ENCODE data around the gene MRPL54. TPM values are rescaled to one million over a fixed set of nuclear protein-coding genes. Genes with fewer than 3 reads are reported as not detected.

The MRPL54 gene
- total RNA-seq, 3 donors from 2014 or later (not counting 1 experiment from before 2014, with no cell fraction given), result 54.1 to 60.5 (median 55.5) TPM

GRCh38 chr19:3720349-3720917, 42.0 kb upstream of the MRPL54 start:
- Mint-ChIP-seq H3K4me1 (peaks cover 0 to 16% of the 10 kb centered on the region in 2 donors), H3K9me3 (no peaks in the 10 kb centered on the region), H3K27me3 (ENCODE audit: low read depth in 2 of 2) (peaks cover 0 to 23% of the 10 kb centered on the region in 2 donors), H3K27ac (peak overlapping the region in 1 of 2 donors; percentile 36), H3K36me3 (no peaks in the 10 kb centered on the region), H3K4me3 (peak overlapping the region; percentile 64)
- WGBS (ENCODE audit: insufficient coverage), result 44% methylated on average over 9 of the region's 9 CpGs
- intact Hi-C loops (cut with micrococcal nuclease), result loop anchor here (5.0 kb wide), 1 partner anchor 102 kb away; no protein-coding TSS in a partner anchor
- peaks cover 29% of the 10 kb centered on the region for H3K27me3 ChIP-seq (ENCODE audit: control insufficient read depth, insufficient read depth, low read length)
- DNase-seq (no peak), ATAC-seq (no peak)
- H3K27ac ChIP-seq (ENCODE audit: low read length), result no peak overlapping the region
- no peaks in the 10 kb centered on the region for H3K9me3 ChIP-seq (ENCODE audit: control insufficient read depth, insufficient read depth, low read length)
- no peaks in the 10 kb centered on the region for H3K36me3 ChIP-seq (ENCODE audit: control insufficient read depth, insufficient read depth, low read length)
- no peak overlapping the region for H3K4me3 ChIP-seq (ENCODE audit: low read length)
- H3K4me1 ChIP-seq (ENCODE audit: control insufficient read depth, insufficient read depth, low read length), result peaks cover 19% of the 10 kb centered on the region
- TF ChIP-seq CTCF (IDR thresholded peaks at IDR 0.05), result no peak

GRCh38 chr19:3721131-3721886, 41.2 kb upstream of the MRPL54 start:
- Mint-ChIP-seq H3K36me3 (no peaks in the 10 kb centered on the region), H3K9me3 (no peaks in the 10 kb centered on the region), H3K4me1 (peaks cover 0 to 16% of the 10 kb centered on the region in 2 donors), H3K27me3 (ENCODE audit: low read depth in 2 of 2) (peaks cover 0 to 23% of the 10 kb centered on the region in 2 donors), H3K4me3 (peak overlapping the region; percentile 64), H3K27ac (peak overlapping the region in 1 of 2 donors; percentile 36)
- no peaks in the 10 kb centered on the region for H3K9me3 ChIP-seq (ENCODE audit: control insufficient read depth, insufficient read depth, low read length)
- H3K36me3 ChIP-seq (ENCODE audit: control insufficient read depth, insufficient read depth, low read length), result no peaks in the 10 kb centered on the region
- TF ChIP-seq CTCF (IDR thresholded peaks at IDR 0.05), result no peak
- peaks cover 29% of the 10 kb centered on the region for H3K27me3 ChIP-seq (ENCODE audit: control insufficient read depth, insufficient read depth, low read length)
- peak; percentile 83 to 90 for DNase-seq
- H3K4me1 ChIP-seq (ENCODE audit: control insufficient read depth, insufficient read depth, low read length), result peaks cover 19% of the 10 kb centered on the region
- WGBS (ENCODE audit: insufficient coverage), result 24% methylated on average over 42 of the region's 46 CpGs
- H3K27ac ChIP-seq (ENCODE audit: low read length), result no peak overlapping the region
- intact Hi-C loops (cut with micrococcal nuclease), result loop anchor here (5.0 kb wide), 1 partner anchor 101 kb away; no protein-coding TSS in a partner anchor
- ATAC-seq, result peak; percentile 95 to 98 (median 98)
- peak overlapping the region; percentile 32 for H3K4me3 ChIP-seq (ENCODE audit: low read length)

DNA sequence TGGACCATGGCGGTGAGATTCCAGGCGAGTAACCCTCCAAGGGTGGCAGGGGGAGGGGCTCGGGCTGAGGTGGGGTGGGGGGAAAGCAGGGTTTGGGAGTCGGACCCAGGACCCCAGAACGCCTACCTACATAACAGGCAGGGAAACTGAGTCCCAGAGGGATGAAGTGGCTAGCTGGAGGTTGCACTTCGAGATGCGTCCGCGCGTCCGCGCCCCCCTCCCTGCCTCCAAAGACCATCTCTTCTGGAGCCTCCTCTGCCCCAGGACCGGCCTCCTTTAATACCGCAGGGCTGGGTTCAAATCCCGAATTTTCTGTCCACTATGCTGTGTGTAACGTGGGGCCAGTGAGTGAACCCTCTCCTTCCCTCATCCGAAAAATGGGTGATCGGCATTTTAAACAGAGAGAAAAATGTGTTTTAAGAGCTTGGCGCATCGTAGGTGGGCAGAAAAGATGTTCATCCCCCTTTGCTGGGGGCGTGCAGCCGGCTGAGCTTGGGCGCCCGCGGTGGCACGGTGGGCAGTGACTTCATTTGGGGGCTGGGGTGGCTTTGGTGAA, 40.5 kb upstream of the MRPL54 start:
- 8% methylated on average over 25 of the region's 26 CpGs for WGBS (ENCODE audit: insufficient coverage)
- Mint-ChIP-seq H3K4me3 (peak overlapping the region; percentile 53), H3K27ac (no peak overlapping the region), H3K27me3 (ENCODE audit: low read depth in 2 of 2) (peaks cover 0 to 23% of the 10 kb centered on the region in 2 donors), H3K9me3 (no peaks in the 10 kb centered on the region), H3K36me3 (no peaks in the 10 kb centered on the region), H3K4me1 (peaks cover 0 to 16% of the 10 kb centered on the region in 2 donors)
- DNase-seq (no peak), ATAC-seq (no peak)
- intact Hi-C loops (cut with micrococcal nuclease), result loop anchor here (5.0 kb wide), 1 partner anchor 100 kb away; no protein-coding TSS in a partner anchor
- Histone ChIP-seq H3K4me1 (ENCODE audit: control insufficient read depth, insufficient read depth, low read length) (peaks cover 19% of the 10 kb centered on the region), H3K4me3 (ENCODE audit: low read length) (peak overlapping the region; percentile 32), H3K9me3 (ENCODE audit: control insufficient read depth, insufficient read depth, low read length) (no peaks in the 10 kb centered on the region), H3K27me3 (ENCODE audit: control insufficient read depth, insufficient read depth, low read length) (peaks cover 29% of the 10 kb centered on the region), H3K36me3 (ENCODE audit: control insufficient read depth, insufficient read depth, low read length) (no peaks in the 10 kb centered on the region), H3K27ac (ENCODE audit: low read length) (no peak overlapping the region)
- TF ChIP-seq CTCF (IDR thresholded peaks at IDR 0.05), result no peak
